GM15510 (cell line): Measurements from ENCODE around the gene FAM131B.

Experiments used
- POLR2A ChIP-seq: IDR thresholded peaks from 3 replicates; pipeline ENCODE4 v1.6.1; 2011; ENCODE audit warnings: borderline replicate concordance; ENCODE audit not compliant: insufficient read length; ENCODE audit errors: extremely low read depth

FAM131B gene

GRCh38 chr7:143359771-143360353, 2.7 kb downstream of the FAM131B start:
- no peak for TF ChIP-seq POLR2A

GRCh38 chr7:143358626-143359025, 3.9 kb downstream of the FAM131B start:
- TF ChIP-seq POLR2A, result no peak

GRCh38 chr7:143356414-143357050, 6.0 kb downstream of the FAM131B start:
- TF ChIP-seq POLR2A, result no peak

GRCh38 chr7:143355450-143356385, 6.8 kb downstream of the FAM131B start:
- no peak for TF ChIP-seq POLR2A

- no peak for TF ChIP-seq POLR2A
These were observed 7.5 kb downstream of the FAM131B start for GRCh38 chr7:143354965-143355364.

- TF ChIP-seq POLR2A, result no peak
These were observed 8.1 kb downstream of the FAM131B start for GRCh38 chr7:143354376-143354775.

- TF ChIP-seq POLR2A, result no peak
These were observed 9.9 kb downstream of the FAM131B start for GRCh38 chr7:143352531-143353002.

GRCh38 chr7:143351574-143351973, 10.9 kb downstream of the FAM131B start:
- TF ChIP-seq POLR2A, result no peak

GRCh38 chr7:143351060-143351459, 11.5 kb downstream of the FAM131B start:
- no peak for TF ChIP-seq POLR2A

- TF ChIP-seq POLR2A, result no peak
These were observed 14.6 kb downstream of the FAM131B start for GRCh38 chr7:143347950-143348349.

- no peak for TF ChIP-seq POLR2A
These were observed 16.5 kb downstream of the FAM131B start for GRCh38 chr7:143346018-143346417.

GRCh38 chr7:143345428-143345900, 17.0 kb downstream of the FAM131B start:
- TF ChIP-seq POLR2A, result no peak

- no peak for TF ChIP-seq POLR2A
These were observed 18.9 kb downstream of the FAM131B start for GRCh38 chr7:143343596-143343995.

- TF ChIP-seq POLR2A, result no peak
These were observed 20.7 kb downstream of the FAM131B start for GRCh38 chr7:143341842-143342241.

- TF ChIP-seq POLR2A, result no peak
These were observed 25.3 kb downstream of the FAM131B start for GRCh38 chr7:143337216-143337615.
